Suprapubic skin (tissue), 3 donors: Measurements from ENCODE around the gene KRTAP5-10.

Experiments
- CTCF ChIP-seq, 2 donors: fragments of 200-600 bp in 1 of 2; fragments of 450-650 bp in 1 of 2; sonication (generic) in 1 of 2; IDR thresholded peaks; one replicate each; pipeline ENCODE4 v1.5.1; 2016 to 2019; ENCODE audit warnings: antibody characterized with exemption in 2 of 2, mild to moderate bottlenecking in 1 of 2, moderate library complexity in 1 of 2
- POLR2A ChIP-seq, 2 donors: fragments of 450-650 bp; IDR thresholded peaks; one replicate each; pipeline ENCODE4 v1.6.1; 2017; ENCODE audit warnings: antibody characterized with exemption in 2 of 2, mild to moderate bottlenecking in 2 of 2, moderate library complexity in 2 of 2

DNA sequence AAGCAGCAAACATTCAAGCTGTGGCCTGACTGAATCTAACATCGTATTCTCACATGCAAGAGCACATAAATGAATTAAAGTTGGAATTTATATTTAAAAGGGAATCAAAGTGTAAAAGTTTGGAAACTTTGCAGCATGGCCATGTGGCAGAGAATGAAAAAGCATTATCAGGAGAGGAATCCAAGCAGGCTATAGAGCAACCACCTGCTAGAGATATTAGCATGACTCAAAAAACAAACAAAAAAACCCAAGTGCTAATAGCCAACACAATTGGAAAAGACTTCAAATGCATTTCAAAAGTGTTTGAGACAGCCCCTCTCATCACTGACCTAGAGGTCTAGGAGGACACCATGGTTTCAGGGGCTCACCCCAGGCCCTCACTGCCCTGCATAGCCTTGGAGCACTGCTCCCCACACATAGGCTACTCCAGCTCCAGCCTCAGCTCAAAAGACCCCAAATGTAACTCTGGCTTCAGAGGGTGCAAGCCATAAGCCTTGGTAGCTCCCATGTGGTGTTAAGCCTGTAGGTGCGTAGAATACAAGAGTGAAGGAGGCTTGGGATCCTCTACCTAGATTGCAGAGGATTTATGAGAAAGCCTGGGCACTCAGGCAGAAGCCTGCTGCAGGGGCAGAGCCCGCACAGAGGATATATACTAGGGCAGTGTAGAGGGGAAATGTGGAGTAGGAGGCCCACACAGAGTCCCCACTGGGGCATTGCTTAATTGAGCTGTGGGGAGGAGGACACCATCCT, 40.0 kb upstream of the KRTAP5-10 start:
- no peak for TF ChIP-seq POLR2A (IDR thresholded peaks at IDR 0.05)
- no peak for TF ChIP-seq CTCF (IDR thresholded peaks at IDR 0.05)
